ENCODE measurements around the gene ASPHD1.
"Not testable (repeated sequence)": the region's sequence is repeated elsewhere in the genome, so short reads cannot be mapped to it uniquely, and the experiment has no call there.

Gene ASPHD1

DNA sequence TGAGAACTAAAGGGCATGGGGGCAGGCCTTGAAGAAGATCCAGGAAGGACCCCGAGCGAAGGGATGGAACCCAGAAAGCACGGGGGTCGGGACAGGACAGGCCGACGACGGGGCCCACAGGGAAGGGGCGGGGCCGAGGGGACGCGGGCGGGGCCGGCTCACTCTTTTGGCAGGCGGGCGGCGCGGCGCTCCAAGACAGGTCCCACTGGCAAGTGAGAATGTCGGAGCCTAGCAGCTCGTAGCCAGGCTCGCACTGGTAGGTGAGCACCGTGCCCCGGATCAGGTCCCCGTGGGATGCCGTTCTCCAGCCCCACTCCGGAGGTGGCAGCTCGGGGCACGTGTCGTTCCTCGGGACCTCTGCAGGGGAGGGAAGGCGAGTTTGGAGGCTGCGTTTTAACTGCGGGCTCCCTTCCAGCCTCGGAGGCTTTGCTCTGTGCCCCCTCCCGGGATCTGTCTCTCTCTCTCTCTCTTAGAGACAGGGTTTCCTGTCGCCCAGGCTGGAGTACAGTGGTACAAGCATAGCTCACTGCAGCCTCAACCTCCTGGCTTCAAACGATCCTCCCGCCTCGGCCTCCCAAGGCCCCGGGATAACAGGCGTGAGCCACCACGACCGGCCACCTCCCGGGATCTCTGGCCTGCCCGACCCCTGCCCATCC is 23.6 kb upstream of the ASPHD1 start:
- in situ Hi-C loops (cut with HindIII; ENCODE audit: low sequenced_read_pairs): no loop called here

DNA sequence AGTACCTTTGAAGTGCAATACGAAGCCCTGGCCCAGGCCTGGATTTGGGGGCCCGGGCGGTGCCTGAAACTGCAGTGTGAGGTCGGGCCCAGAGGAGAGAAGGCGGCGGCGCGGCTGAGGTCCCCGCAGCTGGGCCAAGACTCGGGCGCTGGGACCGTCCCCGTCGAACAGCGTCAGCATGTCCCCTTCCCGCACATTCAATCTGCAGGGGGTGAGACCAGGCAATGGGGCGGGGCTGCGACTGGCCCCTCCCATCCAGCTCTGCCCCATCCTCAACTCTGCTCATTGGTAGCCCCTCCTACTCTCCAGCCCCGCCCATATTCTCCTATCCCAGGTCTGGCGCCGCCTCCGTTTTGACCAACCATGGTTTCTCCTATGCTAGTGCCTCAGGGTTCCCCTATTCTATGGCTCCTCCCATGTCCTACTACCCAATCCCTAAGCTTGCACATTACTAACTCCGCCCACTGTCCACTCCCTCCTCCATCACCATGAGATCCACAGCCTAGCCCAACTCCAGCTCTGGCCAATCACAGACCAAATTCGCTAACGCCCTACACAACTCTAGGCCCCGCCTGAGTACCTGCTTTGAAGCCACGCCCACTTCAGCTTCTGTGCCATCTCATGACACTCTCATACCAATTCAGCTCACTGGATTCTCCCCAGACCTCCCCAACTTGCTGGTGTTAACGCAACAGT is 22.9 kb upstream of the ASPHD1 start:
- in situ Hi-C loops (cut with HindIII; ENCODE audit: low sequenced_read_pairs): no loop called here

DNA sequence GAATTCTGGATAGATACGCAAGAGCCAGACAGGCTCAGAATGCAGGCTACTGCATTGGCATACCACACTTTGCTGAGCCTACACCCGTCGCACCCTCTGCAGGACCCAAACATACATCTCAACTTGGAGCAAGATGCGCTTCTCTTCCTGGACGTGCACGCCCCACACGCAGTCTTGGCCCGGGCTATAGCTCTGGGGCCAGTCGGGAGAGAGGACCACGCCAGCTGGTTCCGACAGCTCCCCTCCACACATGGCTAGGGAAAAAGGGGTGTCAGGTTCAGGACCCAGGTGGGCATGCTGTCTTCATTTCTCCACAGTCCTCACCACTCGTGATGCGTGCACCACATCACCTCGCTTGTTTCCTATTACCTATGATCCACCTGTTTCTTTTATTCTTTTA is 22.1 kb upstream of the ASPHD1 start:
- in situ Hi-C loops (cut with HindIII; ENCODE audit: low sequenced_read_pairs): no loop called here

DNA sequence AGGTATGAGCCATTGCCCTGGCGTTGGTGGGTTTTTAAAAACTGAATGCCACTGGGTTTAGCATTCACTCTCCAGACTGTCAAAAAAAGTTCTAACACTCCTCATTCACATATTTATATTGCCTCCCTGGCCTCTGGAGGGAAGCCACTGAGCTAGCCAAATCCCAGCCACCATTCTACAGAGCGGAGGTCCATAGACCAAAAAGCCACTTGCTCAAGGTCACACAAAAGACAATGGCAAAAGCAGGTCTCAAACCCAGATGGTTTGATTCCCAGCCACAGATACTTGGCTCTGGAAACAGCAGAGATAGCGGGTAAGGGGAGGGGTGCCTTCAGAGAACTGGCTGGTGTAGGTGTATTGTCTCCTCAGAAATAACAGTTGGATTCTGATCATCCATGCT is 19.2 kb upstream of the ASPHD1 start:
- in situ Hi-C loops (cut with HindIII; ENCODE audit: low sequenced_read_pairs): no loop called here

DNA sequence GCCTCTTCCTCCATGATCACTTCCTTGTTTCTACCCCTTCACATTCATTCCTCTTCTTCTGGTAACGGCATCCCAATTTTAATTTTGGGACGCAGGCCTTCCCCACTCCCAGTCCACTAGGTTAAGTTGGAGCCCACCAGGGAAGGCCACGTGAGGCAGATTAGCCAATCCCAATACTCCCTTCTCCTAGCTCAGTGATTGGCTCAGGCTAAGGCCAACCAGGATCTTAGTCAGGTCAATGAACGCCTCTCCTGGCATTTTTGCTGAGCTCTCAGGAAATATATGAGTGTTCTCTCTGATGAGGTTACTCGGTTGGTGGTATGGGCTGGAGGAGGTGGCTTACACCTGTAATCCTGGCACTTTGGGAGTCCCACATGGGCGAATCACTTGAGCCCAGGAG is 16.3 kb upstream of the ASPHD1 start:
- in situ Hi-C loops (cut with HindIII; ENCODE audit: low sequenced_read_pairs): no loop called here

DNA sequence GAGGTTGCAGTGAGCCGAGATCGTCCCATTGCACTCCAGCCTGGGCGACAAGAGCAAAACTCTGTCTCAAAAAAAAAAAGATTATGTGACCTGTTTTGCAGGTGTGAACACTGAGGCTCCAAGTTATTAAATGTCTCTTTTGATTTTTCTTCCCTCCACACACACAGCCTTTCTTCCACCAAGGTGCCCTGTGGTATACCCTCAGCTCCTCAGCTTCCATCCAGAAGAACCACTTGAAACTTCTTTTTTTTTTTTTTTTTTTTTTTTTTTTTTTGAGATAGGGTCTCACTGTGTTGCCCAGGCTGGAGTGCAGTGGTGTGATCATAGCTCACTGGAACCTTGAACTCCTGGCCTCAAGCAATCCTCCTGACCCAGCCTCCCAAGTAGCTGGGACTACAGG is 10.9 kb upstream of the ASPHD1 start:
- in situ Hi-C loops (cut with HindIII; ENCODE audit: low sequenced_read_pairs): not testable (repeated sequence)

DNA sequence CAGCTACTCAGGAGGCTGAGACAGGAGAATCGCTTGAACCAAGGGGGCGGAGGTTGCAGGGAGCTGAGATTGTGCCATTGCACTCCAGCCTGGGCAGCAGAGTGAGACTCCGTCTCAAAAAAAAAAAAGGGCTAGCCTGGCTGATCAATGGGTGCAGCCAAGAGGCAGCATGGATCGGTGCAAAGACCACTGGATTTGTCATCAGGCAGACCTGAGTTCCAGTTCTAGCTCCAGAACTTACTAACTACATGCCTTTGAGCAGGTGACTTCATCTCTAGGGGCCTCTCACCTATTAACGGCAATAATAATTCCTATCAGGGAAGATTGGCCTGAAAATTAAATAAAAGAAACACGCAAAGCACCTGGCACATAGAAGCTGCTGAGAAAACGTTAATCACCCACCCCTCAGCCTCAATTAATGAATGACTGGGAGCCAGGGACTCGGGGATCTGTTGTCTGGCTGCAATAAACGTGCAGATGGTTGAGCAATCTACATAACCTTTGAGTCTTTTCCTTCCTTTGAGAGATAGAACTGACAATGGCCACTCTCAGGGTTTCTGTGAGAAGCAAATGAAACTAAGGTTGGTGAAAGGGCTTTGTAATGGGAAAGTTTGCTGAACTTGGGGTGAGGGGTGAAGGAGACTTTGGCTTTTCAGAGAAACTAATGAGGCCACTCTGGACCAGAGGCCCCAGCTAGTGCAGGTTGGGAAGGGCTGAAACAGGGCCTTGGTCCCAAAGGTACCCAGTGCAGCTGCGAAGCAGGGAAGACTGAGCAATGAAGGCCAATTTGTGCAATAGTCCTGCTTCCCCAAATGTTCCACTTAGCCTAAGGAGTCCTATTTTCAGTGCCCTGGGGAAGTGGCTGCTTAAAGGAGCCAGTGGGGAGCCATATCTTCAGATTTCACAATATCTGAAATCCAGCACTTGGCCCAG is 8.5 kb upstream of the ASPHD1 start:
- in situ Hi-C loops (cut with HindIII; ENCODE audit: low sequenced_read_pairs): no loop called here

DNA sequence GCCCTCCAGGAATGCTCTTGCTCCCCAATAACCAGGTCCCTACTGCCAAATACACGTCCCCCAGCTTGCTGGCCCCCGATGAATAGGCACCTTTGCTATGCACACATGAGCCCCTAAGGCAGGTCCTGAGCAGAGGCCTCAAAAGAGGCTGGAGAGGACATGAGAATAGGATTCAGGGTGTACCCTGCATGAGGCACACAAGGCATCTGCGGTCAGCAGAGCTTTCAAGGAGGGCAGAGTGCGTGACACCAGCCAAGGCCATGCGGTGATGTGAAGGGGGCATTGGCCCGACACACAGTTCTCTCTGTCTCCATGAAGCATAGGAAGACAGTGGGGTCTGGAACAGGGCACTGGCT is 7.9 kb upstream of the ASPHD1 start:
- in situ Hi-C loops (cut with HindIII; ENCODE audit: low sequenced_read_pairs): no loop called here

DNA sequence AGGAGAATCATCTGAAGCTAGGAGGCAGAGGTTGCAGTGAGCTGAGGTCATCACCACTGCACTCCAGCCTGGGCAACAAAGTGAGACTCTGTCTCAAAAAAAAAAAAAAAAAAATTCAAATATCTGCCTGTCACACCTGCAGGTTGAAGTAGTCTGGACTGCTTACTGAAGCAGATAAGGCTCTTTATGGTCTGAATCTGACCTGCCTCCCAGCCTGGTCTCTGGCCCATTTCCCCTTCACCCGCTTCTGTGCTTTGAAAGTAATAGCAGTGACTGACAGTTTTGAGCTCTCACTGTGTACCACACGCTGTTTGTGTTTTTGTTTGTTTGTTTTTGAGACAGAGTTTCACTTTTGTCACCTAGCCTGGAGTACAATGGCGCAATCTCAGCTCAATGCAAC is 6.7 kb upstream of the ASPHD1 start:
- in situ Hi-C loops (cut with HindIII; ENCODE audit: low sequenced_read_pairs): no loop called here

DNA sequence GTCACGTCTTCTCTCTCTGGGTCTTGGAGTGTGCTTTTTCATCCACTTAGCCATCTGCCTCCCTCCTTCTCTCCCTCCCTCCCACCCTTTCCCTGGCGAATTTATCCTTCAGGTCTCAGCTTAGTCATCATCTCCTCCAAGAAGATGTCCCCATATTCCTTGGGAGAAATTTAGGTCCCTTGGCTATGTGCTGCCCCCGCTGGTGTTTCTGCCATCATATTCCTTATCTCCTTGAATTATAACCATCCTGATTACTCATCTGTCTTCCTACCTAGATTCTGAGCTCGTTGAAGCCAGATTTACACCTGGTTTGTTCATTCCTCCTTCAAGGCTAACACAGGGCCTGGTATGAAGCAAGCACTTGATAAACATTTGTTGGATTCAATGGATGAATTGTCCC is 5.9 kb upstream of the ASPHD1 start:
- in situ Hi-C loops (cut with HindIII; ENCODE audit: low sequenced_read_pairs): no loop called here

DNA sequence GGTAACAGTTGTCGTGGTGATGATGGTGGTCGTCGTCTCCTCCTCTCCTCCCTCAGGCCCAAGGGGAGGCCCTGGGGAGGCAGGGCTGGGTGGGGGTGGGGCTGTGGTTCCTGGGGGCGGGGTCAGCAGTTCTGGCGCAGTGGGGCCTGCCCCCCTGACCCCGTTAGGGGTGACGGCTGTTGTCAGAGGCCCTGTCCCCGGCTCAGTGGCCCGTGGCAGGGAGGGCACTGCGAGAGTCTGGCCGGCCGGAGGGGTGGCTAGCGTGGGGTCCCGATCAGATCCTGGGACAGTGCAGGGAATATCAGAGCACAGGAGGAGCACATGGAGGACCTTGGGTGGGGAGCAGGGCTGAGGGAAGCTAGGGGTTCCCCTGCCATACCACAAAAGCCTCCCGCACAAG is 3.4 kb upstream of the ASPHD1 start:
- in situ Hi-C loops (cut with HindIII; ENCODE audit: low sequenced_read_pairs): no loop called here

DNA sequence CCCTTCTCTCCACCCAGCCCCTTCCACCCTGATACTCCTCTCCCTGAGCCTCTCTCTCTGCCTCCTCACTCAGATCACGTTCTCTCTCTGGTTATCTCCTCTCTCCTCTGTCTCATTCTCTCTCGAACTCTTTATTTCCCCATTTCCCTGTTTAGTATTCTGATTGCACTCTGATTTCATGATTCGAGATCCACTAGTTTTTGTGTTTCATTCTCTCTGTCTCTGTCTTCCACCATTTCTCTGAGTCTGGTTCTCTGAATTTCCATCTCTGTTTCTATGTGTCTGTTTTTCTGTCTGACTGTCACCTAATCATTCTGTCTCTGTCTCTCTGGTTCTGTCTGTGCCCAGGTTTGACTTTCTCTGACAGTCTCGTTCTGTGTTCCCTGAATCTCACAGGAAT is 3.0 kb upstream of the ASPHD1 start:
- in situ Hi-C loops (cut with HindIII; ENCODE audit: low sequenced_read_pairs): no loop called here

DNA sequence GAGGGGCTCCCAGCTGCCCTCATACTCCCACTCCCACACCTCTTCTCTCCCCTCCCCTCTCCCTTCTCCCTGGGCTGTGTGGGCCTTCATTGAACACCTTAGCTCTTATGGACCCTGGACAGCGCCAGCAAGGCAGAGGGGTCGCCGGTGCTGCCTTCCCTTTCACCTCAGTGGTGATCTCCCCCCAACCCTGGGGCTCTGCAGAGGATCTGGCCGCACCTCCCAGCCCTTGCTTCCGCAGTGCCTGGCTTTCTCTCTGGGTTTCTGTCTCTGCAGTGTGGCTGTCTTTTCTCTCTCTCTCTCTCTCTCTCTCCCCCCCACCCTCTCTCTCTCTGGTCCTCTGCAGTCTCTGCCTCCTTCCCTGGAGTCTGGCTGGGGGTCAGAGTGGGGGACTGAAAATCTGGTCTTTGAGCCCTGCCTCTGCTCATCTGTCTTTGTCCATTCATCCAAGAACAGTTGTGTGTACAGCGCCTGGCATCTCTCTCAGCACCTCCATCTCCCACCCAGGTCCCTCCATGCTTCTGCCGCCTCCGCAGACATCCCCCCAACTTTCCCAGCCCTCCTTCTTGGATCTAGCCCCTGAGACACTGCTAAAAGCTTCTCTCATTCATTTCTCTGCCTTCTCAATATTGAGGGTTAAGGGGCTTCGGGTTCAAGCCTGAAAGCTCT is 2.0 kb upstream of the ASPHD1 start:
- in situ Hi-C loops (cut with HindIII; ENCODE audit: low sequenced_read_pairs): no loop called here

DNA sequence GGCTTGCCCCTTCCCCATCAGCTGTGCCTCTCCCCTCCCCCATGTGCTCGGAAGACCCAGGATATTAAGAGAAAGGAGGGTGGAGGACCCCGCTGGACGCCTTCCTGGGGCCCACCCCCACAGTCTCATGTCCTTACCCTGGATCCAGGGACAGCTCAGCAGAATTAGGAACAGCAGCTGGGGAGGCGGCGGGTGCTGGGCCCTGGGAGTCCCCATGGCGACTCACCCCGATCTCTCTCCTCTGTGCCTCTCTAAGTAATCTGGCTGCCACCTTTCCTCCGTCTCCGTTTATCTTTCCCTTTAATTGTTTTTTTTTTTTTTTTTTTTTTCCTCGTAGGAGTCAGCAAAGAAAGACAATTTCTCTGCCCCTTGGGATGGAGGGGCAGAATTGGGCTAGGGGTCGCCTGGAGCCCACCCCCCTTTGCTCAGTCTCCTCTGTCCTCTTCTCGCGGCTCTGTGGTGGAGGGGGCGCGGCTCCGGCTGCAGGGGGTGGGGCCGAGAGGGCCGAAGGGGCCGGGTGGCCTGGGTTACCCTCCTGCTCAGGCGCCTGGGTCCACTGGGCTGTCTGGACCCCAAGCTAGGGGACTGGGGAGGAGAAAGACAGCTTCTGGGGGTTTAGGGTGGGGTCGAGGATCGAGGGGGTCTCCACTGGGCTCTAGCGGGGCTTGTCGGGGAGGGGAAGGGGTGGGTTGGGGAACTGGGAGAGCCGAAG is 1.3 kb upstream of the ASPHD1 start:
- in situ Hi-C loops (cut with HindIII; ENCODE audit: low sequenced_read_pairs): no loop called here

DNA sequence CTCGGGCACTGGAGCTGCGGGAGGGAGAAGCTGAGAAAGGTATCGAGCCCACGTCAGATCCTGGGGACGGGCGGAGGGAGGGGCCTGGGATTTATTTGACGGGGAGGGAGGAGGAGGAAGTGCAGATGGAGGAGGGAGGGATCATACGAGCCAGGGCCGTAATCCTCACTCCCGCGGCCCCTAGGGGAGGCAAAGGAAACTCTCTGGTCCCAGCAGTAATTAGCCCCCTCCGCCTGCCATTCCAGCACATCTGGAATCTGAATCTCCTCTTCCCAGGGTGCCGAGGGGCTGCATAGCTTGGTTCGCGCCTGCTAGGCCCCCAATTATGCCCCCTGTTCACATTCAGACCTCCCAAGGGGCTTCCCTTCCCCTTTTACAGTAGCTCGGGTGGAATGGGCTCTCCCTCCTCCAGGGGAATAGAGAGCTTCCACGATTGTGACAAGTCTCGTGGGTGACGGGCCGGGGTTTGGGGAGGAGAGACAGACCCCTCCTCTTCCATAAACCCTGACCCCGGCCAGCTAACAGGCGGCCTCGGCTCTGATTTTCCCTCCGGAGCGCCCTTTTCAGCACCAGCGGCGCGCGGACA is 679 bp upstream of the ASPHD1 start, which contains the start of gene SEZ6L2:
SEZ6L2 (minus strand) TSS at position 35 of the 586 bp plus-strand sequence. CDS start 531 bp downstream, outside the sequence.
- in situ Hi-C loops (cut with HindIII; ENCODE audit: low sequenced_read_pairs): no loop called here

DNA sequence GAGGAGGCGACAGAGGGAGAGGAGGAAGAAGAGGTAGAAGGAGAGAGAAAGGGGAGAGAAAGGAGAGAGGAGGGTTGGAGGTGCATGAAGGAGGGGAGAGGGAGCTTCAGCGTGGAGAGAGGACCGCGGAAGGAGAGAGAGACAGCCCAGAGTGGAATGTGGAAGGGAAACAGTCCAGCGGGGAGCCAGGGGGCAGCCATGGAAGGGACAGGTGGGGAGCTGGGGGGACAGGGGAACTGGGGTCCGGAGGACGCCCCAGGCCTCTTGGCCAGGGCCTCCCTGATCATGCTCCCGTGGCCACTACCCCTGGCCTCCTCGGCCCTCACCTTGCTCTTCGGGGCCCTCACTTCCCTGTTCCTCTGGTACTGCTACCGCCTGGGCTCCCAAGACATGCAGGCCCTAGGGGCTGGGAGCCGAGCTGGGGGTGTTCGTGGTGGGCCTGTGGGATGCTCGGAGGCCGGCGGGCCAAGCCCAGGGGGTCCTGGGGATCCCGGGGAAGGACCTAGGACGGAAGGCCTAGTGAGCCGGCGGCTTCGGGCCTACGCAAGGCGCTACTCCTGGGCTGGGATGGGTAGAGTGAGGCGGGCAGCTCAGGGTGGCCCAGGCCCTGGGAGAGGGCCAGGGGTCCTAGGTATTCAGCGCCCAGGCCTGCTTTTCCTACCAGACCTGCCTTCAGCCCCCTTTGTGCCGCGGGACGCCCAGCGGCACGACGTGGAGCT is 759 bp downstream of the ASPHD1 start:
- in situ Hi-C loops (cut with HindIII; ENCODE audit: low sequenced_read_pairs): no loop called here

DNA sequence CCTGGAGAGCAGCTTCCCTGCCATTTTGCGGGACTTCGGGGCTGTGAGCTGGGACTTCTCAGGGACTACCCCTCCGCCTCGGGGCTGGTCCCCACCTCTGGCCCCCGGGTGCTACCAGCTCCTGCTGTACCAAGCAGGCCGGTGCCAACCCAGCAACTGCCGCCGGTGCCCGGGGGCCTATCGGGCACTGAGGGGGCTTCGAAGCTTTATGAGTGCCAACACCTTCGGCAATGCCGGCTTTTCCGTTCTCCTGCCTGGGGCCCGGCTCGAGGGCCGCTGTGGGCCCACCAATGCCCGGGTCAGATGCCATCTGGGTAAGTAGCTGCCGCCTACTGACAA is 1.3 kb downstream of the ASPHD1 start:
- in situ Hi-C loops (cut with HindIII; ENCODE audit: low sequenced_read_pairs): no loop called here

DNA sequence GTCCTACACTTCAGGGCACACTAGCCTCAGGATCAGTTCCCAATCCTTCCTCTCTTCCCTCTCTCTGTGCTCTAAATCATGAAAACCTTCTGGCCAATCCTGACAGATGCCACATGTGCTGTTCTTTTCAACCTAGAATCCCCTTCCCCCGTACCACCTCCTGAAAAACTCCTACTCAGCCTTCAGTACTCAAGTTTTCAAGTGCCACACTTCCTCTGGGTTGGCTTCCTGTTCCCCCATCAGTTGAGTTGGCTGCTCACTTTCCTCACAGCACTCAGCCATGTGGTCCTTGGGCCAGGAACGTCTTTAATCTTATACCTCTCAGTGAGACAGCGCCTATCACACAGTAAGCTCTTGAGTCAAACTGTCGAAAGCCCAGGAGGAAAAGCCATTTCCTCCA is 3.3 kb downstream of the ASPHD1 start:
- in situ Hi-C loops (cut with HindIII; ENCODE audit: low sequenced_read_pairs): no loop called here

DNA sequence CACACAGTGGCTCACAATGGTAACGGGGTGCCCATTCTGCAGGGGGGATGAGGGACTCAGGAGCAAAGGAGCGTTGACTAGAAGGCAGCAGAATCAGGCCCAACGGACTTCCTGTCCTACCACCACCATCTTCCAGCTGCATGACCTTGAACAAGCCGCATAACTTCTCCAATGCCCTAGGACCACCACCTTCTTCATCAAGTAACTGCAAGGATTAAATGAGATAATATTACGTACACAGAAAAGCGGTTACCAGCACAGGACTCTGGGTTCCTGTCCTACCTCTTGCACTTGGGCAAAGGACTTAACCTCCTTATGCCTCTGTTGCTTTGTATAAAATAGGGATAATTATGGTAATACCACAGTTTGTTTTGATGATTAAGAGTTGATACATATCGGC is 4.7 kb downstream of the ASPHD1 start:
- in situ Hi-C loops (cut with HindIII; ENCODE audit: low sequenced_read_pairs): no loop called here

DNA sequence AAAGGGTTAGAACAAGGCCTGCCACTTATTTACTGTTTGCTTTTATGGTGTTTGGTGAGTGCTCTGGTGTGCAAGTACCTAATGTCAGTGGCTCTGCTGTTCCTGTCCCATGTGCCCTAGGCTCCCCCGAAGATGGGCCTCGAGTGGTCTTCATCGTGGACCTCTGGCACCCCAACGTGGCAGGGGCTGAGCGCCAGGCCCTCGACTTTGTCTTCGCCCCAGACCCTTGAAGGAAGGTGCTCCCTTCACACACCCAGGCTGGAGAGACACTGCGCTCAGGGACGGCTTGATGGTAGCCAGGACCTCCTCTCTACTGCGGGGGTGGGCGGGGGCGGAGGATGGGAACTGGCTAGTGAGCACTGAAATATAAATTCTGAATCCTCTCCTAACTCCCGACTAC is 5.4 kb downstream of the ASPHD1 start:
- in situ Hi-C loops (cut with HindIII; ENCODE audit: low sequenced_read_pairs): no loop called here

Measured in DLD1 (cell line).